ENCODE data around the gene TMEM203. TPM values are rescaled to one million over a fixed set of nuclear protein-coding genes. Genes with fewer than 3 reads are reported as not detected.
"Not testable (repeated sequence)": the region's sequence is repeated elsewhere in the genome, so short reads cannot be mapped to it uniquely, and the experiment has no call there.

TMEM203 gene
- total RNA-seq, 4 donors from 2014 or later: 45.7 to 60.7 (median 49.4) TPM

DNA sequence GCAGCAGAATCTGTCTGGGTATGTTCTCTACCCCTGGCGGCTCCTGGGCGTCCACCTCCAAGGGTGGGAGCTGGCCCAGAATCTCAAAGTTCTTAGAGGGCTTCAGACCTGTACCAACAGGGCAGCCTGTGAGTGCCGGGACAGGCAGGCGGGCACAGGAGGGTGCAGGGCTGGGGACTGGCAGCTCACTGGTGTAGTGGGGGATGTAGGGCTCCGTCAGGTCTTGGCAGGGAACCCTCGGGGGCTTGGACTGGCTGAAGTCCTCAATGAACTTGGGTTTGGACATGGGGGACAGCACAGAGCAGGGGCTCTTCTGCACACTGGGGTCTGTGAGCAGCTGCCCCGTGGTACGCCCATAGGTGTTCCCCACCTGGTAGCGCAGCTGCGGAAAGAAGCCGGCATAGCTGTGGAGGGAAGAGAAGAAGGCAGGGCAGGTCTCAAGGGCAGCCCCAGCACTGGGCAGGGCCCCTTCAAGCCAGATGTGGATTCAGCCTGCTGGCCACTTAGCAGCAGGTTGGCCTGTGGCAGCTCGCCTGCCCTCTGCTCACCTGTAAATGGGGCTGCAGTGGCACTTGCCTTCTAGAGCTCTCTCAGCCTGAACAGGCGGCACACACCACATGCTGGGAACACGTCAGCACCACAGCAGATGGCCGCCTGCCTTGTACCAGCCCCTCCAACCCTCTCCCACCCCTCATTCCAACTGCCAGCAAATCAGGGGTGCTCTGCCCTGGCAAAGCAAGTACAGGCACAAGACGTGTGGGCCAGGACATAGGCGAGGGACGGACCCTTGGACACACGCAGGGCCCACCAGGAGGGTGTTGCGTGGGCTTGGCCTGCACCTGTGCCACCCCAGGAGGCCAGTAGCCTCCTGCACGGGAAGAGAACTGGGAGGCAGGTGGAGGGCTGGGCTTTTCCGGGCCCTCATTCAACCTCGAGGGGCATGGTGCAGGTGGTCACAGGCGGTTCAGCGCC lies 40.3 kb upstream of the TMEM203 start:
- no peak overlapping the region for H3K4me3 ChIP-seq (ENCODE audit: low read depth, poor library complexity, severe bottlenecking)
- no peak for DNase-seq (ENCODE audit: low spot score in 2 of 2)
- 76 to 83% methylated on average over 24 to 25 of the region's 25 CpGs for WGBS, 2 donors
- no peak for TF ChIP-seq POLR2A (IDR thresholded peaks at IDR 0.05)
- TF ChIP-seq, protein P1, sequence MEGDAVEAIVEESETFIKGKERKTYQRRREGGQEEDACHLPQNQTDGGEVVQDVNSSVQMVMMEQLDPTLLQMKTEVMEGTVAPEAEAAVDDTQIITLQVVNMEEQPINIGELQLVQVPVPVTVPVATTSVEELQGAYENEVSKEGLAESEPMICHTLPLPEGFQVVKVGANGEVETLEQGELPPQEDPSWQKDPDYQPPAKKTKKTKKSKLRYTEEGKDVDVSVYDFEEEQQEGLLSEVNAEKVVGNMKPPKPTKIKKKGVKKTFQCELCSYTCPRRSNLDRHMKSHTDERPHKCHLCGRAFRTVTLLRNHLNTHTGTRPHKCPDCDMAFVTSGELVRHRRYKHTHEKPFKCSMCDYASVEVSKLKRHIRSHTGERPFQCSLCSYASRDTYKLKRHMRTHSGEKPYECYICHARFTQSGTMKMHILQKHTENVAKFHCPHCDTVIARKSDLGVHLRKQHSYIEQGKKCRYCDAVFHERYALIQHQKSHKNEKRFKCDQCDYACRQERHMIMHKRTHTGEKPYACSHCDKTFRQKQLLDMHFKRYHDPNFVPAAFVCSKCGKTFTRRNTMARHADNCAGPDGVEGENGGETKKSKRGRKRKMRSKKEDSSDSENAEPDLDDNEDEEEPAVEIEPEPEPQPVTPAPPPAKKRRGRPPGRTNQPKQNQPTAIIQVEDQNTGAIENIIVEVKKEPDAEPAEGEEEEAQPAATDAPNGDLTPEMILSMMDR (IDR thresholded peaks at IDR 0.05): no peak
- intact Hi-C loops (cut with DNase I; ENCODE audit: low total_unique reads): no loop called here

DNA sequence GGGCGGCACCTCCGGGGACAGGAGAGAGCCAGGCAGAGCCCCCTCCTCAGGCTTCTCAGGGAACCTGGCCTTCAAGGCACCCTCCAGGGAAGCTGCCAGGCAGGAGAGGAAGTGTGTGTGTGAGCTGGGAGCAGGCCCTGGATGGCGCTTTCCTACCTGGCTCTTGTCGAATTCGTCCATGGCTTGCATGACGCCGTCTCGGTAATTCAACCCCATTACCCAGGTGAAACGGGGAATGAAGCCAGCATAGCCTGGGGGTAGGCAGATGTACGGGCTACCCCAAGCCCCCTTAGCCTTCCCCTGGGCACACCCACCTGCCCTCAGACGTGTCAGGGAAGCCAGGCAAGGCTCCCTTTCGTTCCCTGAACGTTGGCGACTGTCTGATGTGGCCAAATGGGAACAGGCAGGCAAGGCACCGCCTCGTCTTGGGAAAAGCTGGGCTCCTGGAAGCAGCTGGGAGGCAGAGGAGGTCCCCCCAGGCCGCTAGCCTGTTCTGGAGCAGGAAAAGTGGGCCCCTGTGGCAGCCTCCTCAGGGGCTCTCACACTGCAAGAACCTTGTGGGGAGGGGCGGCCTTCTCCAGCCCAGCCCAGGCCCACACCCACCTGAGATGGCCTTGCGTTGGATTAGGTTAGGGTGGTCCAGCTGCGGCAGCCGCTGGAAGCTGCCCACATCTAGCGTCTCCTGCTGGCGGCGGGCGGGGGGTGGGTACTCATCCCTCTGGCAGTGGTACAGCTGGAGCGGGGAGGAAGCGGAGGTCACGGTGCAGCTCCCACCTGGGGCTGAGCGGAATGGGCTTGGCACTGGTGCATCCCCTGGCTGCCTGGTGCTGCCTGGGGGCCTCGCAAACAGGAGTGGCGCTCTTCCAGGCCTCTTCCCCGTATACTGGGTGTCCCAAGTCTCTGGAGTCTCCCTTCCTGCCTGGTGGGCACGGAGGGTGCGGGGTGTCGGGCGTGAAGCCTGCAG lies 39.3 kb upstream of the TMEM203 start:
- 44 to 48% methylated on average over 26 to 27 of the region's 36 CpGs for WGBS, 2 donors
- DNase-seq (ENCODE audit: low spot score in 2 of 2): no peak
- TF ChIP-seq, protein P1 (IDR thresholded peaks at IDR 0.05): no peak
- TF ChIP-seq POLR2A (IDR thresholded peaks at IDR 0.05): no peak
- intact Hi-C loops (cut with DNase I; ENCODE audit: low total_unique reads): no loop called here
- no peak overlapping the region for H3K4me3 ChIP-seq (ENCODE audit: low read depth, poor library complexity, severe bottlenecking)

DNA sequence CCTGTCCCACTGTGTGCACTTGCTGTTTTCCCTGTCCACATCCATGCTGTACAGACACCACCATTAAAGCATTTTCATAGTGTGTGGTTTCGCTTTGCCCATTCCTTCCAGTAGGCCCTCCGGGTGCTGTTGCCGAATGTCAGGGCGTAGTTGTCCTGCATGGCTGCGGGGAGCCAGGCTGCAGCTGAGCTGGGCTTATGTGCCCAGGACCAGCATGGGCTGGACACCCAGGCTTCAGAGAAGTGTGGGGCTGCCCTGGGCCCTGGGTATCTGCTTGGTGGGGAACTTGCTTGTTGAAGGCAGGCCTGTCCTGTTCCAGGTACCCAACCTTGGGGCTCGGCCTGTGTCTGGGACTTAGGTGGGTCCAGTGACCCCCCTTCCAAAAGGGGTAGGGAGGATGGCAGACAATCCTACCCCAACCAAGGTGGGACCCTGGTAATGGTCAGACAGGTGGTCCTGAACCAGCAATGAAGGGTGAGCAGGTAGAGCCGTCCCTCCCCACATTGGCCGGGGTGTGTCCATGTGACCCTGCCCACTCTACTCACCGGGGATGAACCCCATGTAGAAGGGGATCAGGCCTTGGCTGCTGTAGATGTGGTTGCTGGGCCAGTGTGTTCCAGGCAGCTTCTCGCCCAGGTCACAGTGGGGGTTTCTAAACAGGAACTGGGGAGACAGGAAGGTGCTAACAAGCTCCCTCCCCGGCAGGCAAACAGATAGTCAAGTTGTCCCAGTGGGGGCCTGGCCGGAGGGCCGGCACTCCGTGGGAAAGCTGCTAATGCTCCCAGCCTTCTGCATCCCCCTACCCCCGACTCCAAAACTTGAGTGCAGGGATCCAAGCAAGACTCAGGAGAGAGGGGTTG lies 38.4 kb upstream of the TMEM203 start:
- no peak overlapping the region for H3K4me3 ChIP-seq (ENCODE audit: low read depth, poor library complexity, severe bottlenecking)
- 47 to 75% methylated on average over 13 to 14 of the region's 15 CpGs for WGBS, 2 donors
- DNase-seq (ENCODE audit: low spot score in 2 of 2): no peak
- intact Hi-C loops (cut with DNase I; ENCODE audit: low total_unique reads): no loop called here
- TF ChIP-seq, protein P1 (IDR thresholded peaks at IDR 0.05): no peak
- TF ChIP-seq POLR2A (IDR thresholded peaks at IDR 0.05): no peak

DNA sequence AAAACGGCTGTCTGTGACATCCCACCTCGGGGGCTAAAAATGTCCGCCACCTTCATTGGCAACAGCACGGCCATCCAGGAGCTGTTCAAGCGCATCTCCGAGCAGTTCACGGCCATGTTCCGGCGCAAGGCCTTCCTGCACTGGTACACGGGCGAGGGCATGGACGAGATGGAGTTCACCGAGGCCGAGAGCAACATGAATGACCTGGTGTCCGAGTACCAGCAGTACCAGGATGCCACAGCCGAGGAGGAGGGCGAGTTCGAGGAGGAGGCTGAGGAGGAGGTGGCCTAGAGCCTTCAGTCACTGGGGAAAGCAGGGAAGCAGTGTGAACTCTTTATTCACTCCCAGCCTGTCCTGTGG lies 37.8 kb upstream of the TMEM203 start:
- WGBS, 2 donors: 75 to 84% methylated on average over 18 of the region's 18 CpGs
- intact Hi-C loops (cut with DNase I; ENCODE audit: low total_unique reads); DNase-seq (ENCODE audit: low spot score in 2 of 2); H3K4me3 ChIP-seq (ENCODE audit: low read depth, poor library complexity, severe bottlenecking): not testable (repeated sequence)

DNA sequence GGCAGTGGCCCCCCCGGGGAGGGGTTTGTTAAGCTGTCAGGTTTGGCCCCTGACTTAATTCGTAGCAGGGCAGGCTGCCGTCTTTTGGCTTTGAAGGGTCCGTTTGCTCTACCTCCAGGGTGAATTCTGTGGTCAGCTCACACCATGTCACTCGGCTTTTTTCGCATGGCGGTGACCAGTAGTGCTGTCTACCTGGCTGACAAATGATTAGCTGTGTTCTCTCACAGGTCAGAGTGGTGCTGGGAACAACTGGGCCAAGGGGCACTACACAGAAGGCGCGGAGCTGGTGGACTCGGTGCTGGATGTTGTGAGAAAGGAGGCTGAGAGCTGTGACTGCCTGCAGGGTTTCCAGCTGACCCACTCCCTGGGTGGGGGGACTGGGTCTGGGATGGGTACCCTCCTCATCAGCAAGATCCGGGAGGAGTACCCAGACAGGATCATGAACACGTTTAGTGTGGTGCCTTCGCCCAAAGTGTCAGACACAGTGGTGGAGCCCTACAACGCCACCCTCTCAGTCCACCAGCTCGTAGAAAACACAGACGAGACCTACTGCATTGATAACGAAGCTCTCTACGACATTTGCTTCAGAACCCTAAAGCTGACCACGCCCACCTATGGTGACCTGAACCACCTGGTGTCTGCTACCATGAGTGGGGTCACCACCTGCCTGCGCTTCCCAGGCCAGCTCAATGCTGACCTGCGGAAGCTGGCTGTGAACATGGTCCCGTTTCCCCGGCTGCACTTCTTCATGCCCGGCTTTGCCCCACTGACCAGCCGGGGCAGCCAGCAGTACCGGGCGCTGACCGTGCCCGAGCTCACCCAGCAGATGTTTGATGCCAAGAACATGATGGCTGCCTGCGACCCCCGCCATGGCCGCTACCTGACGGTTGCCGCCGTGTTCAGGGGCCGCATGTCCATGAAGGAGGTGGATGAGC lies 37.1 kb upstream of the TMEM203 start:
- H3K4me3 ChIP-seq (ENCODE audit: low read depth, poor library complexity, severe bottlenecking): peak overlapping the region; percentile 73
- DNase-seq (ENCODE audit: low spot score in 2 of 2): no peak
- no peak for TF ChIP-seq POLR2A (IDR thresholded peaks at IDR 0.05)
- TF ChIP-seq, protein P1 (IDR thresholded peaks at IDR 0.05): no peak
- 64 to 78% methylated on average over 32 to 36 of the region's 36 CpGs for WGBS, 2 donors
- intact Hi-C loops (cut with DNase I; ENCODE audit: low total_unique reads): no loop called here

Data from lower leg skin (tissue), 4 donors.